ENCODE measurements around the gene CLIC1.
"Not testable (repeated sequence)": the region's sequence is repeated elsewhere in the genome, so short reads cannot be mapped to it uniquely, and the experiment has no call there.

The CLIC1 gene

DNA sequence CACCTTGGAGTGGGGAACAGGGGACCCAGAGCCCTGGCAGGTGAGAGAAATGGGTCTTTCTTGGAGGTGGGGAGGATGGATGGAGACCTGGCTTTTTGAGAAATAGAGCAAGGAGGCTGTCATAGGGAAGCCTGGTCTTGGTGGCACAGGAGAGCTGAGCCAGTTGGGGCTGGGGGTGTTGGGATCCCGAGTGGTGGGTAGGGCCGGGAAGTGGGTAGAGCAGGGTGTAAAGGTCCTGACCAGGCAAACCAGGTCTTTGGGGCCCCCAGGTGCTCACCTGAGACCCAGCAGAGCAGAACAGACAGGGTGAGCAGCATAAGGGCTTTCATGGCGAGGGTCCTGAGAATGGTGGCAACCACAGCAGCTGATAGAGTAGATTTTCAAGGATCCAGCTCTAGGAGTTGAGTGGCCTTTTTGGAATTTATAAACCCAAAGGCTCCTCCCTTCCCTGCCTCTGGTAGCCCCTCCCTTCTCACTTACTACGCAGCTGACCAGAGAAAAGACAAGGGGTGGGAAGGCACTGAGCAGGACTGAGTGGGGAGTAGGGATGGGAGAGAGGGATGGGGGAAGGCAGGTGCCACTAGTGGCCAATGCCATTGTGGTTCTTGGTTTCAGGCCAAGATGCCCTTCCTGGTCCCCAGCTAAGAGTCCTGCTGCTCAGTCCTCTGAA, 14.8 kb downstream of the CLIC1 start, which contains the start of gene LY6G6C:
TSS of gene LY6G6C (minus strand) at position 396 of the 670 bp plus-strand sequence. CDS start at position 329, 67 bp downstream.
- no peak for DNase-seq

DNA sequence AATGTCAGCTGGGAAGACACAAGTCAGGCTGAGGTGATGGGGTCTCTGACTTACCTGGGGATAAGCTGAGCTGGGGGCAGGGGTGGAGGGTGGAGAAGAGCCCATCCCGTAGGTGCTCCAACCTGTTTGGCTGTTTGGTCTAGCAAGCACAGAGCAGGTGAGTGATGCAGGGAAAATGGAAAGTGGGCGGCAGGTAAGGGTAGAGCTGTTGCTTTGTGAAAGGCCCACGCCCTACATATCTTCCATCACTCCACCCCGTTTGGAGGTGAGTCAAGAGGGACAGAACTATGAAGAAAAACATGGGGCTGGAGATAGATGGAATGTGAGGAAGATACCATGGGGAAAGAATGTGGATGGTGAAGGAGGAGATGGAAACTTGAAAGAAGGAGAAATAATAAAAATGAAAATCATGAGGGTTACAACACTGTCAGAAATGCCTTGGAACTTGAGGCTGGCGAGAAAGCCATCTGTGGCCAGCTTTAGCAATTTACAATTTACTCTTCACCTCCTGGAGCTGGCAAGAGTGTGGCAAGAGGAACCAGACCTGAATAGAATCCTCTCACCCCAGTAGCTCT, 16.0 kb downstream of the CLIC1 start:
- no peak for DNase-seq

- DNase-seq: no peak
Measured at GRCh38 chr6:31719001-31719400, 17.3 kb downstream of the CLIC1 start.

DNA sequence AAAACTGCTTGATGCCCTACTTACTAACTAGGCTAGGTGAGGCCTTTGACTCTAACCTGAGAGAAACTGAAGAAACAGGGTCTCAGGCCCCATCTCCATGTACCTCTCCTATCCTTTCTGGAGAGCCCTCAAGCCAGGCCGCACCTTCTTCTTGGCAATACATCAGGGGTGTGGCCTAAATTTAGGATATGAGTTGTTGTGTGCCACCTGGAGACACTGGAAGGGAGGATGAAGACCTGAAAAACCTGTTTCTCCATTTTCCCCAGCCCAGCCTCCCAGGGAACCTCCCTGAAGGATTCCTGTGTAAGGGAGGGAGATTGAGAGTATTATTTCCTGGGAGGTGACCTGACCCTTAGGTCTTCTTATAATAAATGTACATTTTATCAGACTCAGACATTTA, 18.1 kb downstream of the CLIC1 start:
- no peak for DNase-seq

DNA sequence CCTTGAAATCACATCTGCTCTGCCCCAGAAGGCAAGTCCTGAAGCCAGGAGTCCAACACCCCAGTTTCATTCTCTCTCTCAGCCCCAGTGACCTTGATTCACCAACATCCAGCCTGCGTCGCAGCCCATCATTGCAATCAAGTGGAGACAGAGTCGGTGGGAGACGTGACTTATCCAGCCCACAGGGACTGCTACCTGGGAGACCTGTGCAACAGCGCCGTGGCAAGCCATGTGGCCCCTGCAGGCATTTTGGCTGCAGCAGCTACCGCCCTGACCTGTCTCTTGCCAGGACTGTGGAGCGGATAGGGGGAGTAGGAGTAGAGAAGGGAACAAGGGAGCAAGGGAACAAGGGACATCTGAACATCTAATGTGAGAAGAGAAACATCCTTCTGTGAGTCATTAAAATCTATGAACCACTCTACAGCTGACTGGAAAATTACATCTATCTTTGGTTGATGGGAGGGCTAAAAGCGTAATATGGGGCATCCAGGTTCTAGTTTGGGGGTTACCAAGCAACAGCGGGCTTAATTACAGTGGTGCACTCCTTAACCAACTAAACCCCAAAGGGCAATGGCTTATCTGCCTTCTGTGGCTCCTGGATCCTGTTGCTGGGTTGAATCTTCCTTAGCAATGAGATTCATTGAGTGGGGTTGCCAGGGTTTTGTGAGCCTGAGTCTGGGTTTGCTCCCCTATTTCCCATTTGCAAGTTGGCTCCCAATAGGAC, 18.7 kb downstream of the CLIC1 start:
- DNase-seq: no peak

DNA sequence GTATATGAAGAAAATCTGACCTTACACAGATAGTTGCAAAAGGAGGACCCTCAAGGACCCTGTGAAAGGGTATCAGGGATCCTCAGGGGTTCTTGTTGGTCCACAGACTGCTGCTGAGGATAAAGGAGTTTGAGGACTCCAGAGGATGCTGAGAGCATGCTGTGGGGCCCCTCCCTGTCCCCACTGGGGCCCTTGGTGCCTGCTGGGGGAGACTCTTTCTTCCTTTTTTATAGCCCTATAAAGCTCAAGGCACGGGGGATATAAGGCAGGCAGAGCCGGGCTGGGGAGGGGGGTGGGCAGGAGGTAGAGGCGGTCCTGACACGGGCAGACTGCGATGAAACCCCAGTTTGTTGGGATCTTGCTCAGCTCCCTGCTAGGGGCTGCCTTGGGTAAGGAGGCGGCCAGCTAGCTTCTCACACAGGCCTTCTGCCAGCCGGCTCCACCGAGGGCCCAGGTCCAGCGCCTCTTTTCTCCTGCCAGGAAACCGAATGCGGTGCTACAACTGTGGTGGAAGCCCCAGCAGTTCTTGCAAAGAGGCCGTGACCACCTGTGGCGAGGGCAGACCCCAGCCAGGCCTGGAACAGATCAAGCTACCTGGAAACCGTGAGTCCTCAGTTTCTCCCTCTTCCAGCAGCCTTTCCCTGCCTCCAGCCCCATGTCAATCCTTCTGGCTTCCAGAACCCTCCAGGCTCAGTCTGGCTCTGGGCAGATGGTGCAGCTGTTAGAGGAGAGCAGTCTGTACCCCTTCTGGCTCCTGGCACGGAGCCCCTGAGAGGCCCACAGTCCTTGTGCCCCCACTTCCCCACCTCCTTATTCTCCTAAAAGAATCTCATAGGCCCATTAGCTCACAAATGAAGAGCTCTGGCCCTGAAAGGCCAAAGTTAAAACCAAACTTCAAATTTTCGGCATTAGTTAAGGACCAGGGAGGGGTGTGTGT, 21.0 kb downstream of the CLIC1 start, which contains the start of gene LY6G6D:
TSS of gene LY6G6D (plus strand) at position 327 of the 937 bp plus-strand sequence. CDS start at position 335, 8 bp downstream.
- DNase-seq: no peak

DNA sequence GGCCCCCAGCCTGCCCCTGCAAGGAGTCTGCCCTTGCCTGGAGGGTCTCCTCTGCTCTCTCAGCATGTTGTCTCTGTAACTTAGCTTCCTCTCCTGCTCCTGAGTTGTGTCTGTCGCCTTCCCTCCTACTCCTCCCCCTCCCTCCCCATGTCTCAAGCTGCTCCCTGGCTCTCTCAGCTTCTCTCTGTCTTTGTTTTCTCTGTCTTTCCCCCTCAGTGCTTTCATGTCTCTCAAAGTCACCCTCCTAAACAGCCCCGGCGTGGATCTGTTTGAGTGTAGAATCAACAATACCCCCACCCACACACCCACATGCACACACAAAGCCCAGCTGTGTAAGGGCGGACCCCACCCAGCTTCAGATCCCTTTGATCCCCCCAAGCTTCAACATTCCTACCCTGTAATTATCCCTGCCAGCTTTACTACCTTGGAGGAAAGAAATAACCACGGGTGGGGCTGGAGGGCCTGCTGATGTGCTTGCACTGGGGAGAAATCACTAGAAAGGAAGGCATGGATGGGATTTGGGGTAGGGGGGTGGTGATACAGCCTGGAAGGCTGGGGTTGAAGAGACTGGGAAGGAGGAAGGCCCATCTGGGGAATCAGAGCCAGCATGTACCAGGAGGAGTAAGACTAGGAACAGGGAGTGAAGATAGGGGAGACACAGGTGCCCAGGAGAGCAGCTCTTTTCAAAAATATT, 22.2 kb downstream of the CLIC1 start:
- DNase-seq: no peak

DNA sequence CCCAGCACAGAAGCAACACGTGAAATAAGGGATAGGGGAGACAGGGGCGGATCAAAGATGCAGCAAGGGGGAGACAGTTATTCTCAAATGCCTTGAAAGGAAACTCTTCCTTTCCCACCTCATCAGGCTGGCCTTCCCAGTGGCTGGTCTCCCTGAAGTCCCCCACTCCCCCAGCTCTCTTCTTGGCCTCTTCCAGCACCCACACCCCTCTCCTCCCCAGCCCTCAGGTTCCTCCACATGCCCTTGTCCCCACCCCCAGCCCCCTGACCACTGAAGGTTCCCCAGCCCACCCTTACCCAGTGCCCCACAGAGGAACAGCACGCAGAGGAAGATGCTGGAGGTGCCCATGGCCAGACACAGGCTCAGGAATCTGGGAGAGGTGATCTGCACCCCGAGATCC, 22.9 kb downstream of the CLIC1 start:
- no peak for DNase-seq

DNA sequence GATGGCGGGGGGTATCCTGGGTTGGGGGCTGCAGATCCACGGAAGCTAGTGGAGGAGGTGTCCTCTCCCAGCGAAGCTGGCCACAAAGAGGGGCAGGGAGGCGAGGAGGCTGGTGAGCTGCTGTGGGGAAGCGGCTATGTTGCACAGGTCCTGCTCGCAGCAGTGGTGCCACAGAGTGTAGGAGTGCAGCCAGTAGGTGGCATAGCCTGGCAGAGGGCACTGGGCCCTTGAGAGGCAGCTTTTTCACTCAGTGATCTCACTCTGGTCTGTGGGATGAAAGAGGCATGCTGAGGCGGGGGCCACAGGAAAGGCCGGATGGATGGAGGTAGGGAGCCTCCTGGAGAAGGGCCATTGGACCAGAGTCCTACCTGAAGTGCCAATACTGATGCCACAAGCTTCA, 24.0 kb downstream of the CLIC1 start:
- no peak for DNase-seq

DNA sequence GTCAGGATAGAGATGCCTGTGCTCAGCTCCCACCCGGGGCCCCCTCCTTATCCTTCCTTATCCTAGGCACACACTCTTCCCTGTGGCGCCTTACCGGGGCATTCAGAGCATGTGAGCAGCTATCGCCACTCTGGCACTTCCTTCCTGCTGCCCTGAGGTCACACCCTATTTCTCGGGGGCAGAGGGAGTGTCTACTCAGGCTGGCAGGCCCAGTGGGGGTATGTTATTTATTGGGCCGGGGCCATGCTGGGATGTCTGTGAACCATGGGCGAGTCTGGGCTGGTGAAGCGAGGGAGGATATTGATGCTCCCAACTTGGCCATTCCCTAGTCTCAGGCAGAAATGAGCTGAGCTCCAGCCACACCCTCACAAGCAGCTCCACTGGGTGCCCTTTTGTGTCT, 25.1 kb downstream of the CLIC1 start:
- DNase-seq: no peak

GRCh38 chr6:31710523-31711219, 25.7 kb downstream of the CLIC1 start:
- DNase-seq: no peak

DNA sequence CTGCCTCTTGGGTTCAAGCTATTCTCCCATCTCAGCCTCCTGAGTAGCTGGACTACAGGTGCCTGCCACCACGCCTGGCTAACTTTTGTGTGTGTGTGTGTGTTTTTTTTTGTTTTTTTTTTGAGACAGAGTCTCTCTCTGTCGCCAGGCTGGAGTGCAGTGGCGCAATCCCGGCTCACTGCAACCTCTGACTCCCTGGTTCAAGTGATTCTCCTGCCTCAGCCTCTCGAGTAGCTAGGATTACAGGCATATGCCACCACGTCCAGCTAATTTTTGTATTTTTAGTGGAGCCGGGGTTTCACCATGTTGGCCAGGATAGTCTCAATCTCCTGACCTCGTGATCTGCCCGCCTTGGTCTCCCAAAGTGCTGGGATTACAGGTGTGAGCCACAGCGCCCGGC, 27.2 kb downstream of the CLIC1 start:
- DNase-seq: not testable (repeated sequence)

GRCh38 chr6:31708224-31708623, 28.1 kb downstream of the CLIC1 start:
- DNase-seq: no peak

GRCh38 chr6:31707701-31708100, 28.6 kb downstream of the CLIC1 start:
- no peak for DNase-seq

- no peak for DNase-seq
Measured at GRCh38 chr6:31706599-31706998, 29.7 kb downstream of the CLIC1 start, which contains the start of gene LY6G6F. TSS of gene LY6G6F (plus strand) at chr6:31706866. CDS start at chr6:31706907, 41 bp downstream.

DNA sequence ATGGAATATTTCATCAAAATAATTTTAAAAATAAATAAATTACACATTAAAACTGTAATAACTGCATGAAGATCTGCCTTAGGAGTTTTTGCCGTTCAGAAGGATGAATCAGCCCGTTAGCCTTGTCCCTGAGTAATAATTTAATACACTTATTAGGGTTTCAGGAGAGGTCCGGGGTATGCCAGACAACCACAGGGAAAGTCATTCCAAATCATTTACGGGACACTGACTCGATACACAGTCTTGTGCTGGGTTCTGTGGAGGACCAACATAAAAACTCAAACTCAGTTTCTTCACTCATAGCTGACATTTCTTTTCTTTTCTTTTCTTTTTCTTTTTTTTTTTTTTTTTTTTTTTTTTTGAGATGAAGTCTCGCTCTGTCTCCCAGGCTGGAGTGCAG, 30.4 kb downstream of the CLIC1 start:
- no peak for DNase-seq

DNA sequence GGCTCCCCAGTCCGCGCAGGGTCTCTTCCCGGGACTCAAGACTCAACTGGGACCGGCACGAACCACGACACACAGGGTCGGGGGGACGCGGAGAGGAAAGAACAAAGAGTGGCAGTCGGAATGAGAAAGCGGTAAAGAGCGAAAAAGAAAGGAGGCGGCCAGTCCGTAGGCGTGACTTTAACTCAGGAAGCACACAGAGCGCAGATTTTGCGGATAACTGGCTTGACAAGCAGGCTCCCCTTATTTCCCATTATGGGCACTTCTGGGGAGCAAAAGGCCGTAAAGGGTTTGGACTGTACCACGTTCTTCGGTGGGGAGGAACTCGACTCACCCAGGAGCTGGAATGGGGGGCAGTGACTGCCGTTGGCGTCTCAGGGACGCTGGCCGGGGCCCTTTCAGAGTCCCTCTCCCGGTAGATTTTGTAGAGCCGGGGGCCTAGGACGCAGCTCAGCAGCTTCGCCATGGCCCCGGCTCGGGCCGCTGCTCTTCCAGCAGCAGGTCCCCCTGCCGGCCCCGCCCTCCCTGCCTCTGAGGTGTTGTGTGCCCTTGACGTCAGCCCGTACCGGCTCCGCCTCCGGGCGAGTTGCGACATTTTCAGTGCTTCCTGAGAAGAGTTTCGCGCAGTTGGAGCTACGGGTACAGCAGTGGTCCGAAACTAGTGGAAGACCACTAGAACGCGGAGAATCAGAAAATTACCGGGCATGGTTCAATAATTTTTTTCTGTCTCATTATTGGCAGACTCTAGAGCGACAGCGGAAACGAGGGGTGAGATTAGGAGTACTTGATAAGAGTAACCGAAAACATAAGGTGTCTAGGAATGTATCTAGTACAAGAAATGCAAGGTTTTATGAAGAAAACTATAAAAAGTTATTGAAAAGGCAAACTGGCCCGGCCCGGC, 33.3 kb downstream of the CLIC1 start, which contains the start of gene ABHD16A:
TSS of gene ABHD16A (minus strand) at position 506 of the 898 bp plus-strand sequence. CDS start at position 463, 43 bp downstream.
- peak; percentile 97 for DNase-seq

DNA sequence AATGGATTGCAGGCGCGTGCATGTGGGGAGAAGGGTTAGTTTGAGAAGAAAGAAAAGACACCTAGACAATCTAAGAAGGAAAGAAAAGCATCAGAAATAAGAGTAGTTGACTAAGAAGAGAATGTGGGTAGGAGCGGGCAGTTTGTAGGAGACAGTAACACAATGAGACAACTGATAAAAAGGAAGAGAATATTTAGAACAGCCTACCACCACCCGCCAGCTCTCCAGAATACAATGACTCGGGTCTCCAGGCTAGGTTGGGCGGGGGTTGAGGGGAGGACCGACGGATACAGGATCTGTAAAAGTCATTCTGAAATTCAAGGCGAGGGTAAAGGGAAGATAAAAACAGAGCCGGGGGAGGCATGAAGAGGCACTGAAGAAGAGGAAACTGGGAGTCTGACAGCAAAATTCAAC, 33.9 kb downstream of the CLIC1 start:
- no peak for DNase-seq

DNA sequence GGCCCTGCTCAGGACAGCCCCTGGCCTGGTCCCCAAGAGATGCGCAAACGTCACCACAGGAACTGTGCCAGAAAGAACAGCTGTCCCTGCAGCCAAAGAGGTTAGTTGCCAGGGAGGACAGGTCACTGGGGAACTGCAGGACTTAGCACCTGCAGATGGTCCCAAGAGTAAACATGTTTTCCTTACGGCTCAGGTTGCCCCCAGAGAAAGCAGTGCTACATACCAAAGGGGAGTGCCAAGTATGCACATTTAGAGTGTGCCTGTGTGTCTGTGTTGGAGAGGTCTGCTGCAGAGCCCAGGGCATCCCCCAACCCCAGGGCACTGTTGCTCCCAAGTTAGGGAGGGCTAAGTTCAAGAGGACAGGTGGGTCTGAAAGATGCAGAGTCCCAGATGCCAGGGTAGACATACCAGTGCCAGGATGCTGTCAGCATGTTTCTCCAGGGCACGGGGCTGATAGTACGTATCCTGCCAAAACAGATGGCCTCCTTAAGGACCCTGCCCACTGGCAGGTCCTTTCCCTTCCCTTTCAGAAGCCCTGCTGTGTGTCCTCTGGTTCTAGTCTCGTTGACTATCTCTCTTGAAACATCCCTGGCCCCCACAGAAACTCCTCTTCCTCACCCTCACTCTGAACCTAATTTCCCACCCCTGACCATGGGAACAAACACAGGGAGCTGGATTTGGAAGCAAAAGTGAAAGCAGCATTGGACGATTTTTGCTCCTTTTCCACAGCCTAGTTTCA, 34.5 kb downstream of the CLIC1 start:
- DNase-seq: no peak

Data from activated gamma-delta T cell treated with Interleukin-2 at 50 U/mL for 16 hours (primary cell).